H9 (cell line): Measurements from ENCODE around the gene RBM7. TPM values are rescaled to one million over a fixed set of nuclear protein-coding genes. Genes with fewer than 3 reads are reported as not detected.

Experiments
- DNase-seq: peaks from one replicate; pipeline ENCODE4 v3.0.0-alpha.2; 2017
- H2AFZ ChIP-seq: one replicate; pipeline ENCODE4 v1.6.1; 2013; ENCODE audit warnings: mild to moderate bottlenecking, low read length, control low read depth, moderate library complexity
- H2AK5ac ChIP-seq: 2 replicates; pipeline ENCODE4 v1.6.1; 2013; ENCODE audit warnings: low read length, control low read depth, mixed read lengths; ENCODE audit not compliant: insufficient read length
- H2BK120ac ChIP-seq: one replicate; pipeline ENCODE4 v1.6.1; 2013; ENCODE audit warnings: low read depth, mild to moderate bottlenecking, low read length, control low read depth, inconsistent platforms; ENCODE audit not compliant: poor library complexity, severe bottlenecking
- H2BK12ac ChIP-seq: 2 replicates; pipeline ENCODE4 v1.6.1; 2013; ENCODE audit warnings: low read length, control low read depth, mixed read lengths, low read depth; ENCODE audit not compliant: insufficient read length
- H2BK15ac ChIP-seq: 2 replicates; pipeline ENCODE4 v1.6.1; 2013; ENCODE audit warnings: low read depth, low read length, control low read depth
- H2BK20ac ChIP-seq: one replicate; pipeline ENCODE4 v1.6.1; 2013; ENCODE audit warnings: low read depth, mild to moderate bottlenecking, low read length, control low read depth, inconsistent platforms; ENCODE audit not compliant: poor library complexity, severe bottlenecking
- H2BK5ac ChIP-seq: 2 replicates; pipeline ENCODE4 v1.6.1; 2013; ENCODE audit warnings: low read length, control low read depth, mixed read lengths; ENCODE audit not compliant: insufficient read length
- H3K14ac ChIP-seq: 2 replicates; pipeline ENCODE4 v1.6.1; 2013; ENCODE audit warnings: low read length, control low read depth; ENCODE audit not compliant: insufficient read depth
- H3K18ac ChIP-seq: 2 replicates; pipeline ENCODE4 v1.6.1; 2013; ENCODE audit warnings: low read depth, mild to moderate bottlenecking, mixed read lengths, low read length, control low read depth; ENCODE audit not compliant: insufficient read length
- H3K23ac ChIP-seq: 2 replicates; pipeline ENCODE4 v1.6.1; 2013; ENCODE audit warnings: low read length, control low read depth, mixed read lengths, low read depth; ENCODE audit not compliant: insufficient read length
- H3K23me2 ChIP-seq: 2 replicates; pipeline ENCODE4 v1.6.1; 2013; ENCODE audit warnings: low read depth, mild to moderate bottlenecking, mixed read lengths, low read length, control low read depth; ENCODE audit not compliant: insufficient read length, poor library complexity, severe bottlenecking
- H3K27ac ChIP-seq: 2 replicates; pipeline ENCODE4 v1.5.1; 2013; ENCODE audit warnings: low read length, control low read depth, mixed read lengths, low read depth; ENCODE audit not compliant: insufficient read length
- H3K27me3 ChIP-seq: 2 replicates; pipeline ENCODE4 v1.6.1; 2013; ENCODE audit warnings: low read length, control low read depth, inconsistent platforms; ENCODE audit not compliant: insufficient read depth
- H3K4ac ChIP-seq: 2 replicates; pipeline ENCODE4 v1.6.1; 2013; ENCODE audit warnings: low read depth, mild to moderate bottlenecking, control low read depth, inconsistent platforms, low read length, moderate library complexity
- H3K4me1 ChIP-seq: 2 replicates; pipeline ENCODE4 v1.6.1; 2013; ENCODE audit warnings: low read length, control low read depth, inconsistent platforms; ENCODE audit not compliant: insufficient read depth
- H3K4me2 ChIP-seq: 2 replicates; pipeline ENCODE4 v1.6.1; 2013; ENCODE audit warnings: low read length, control low read depth, mixed read lengths; ENCODE audit not compliant: insufficient read length, insufficient read depth
- H3K56ac ChIP-seq: 2 replicates; pipeline ENCODE4 v1.6.1; 2013; ENCODE audit warnings: low read depth, mild to moderate bottlenecking, mixed read lengths, low read length, control low read depth; ENCODE audit not compliant: insufficient read length
- H3K79me1 ChIP-seq: 2 replicates; pipeline ENCODE4 v1.6.1; 2013; ENCODE audit warnings: low read depth, mild to moderate bottlenecking, moderate library complexity, low read length, control low read depth, inconsistent platforms; ENCODE audit not compliant: insufficient read depth, poor library complexity, severe bottlenecking
- H3K79me2 ChIP-seq: 2 replicates; pipeline ENCODE4 v1.6.1; 2013; ENCODE audit warnings: low read length, control low read depth, inconsistent platforms; ENCODE audit not compliant: insufficient read depth
- H3K9ac ChIP-seq: 2 replicates; pipeline ENCODE4 v1.6.1; 2013; ENCODE audit warnings: low read length, control low read depth, mixed read lengths; ENCODE audit not compliant: insufficient read length; ENCODE audit errors: extremely low read depth
- H3K9me3 ChIP-seq: one replicate; pipeline ENCODE4 v1.6.1; 2013; ENCODE audit warnings: low read depth, low read length, inconsistent platforms; ENCODE audit not compliant: control insufficient read depth
- H3T11ph ChIP-seq: one replicate; pipeline ENCODE4 v1.6.1; 2013; ENCODE audit warnings: mild to moderate bottlenecking, low read length, control low read depth, inconsistent platforms
- H4K20me1 ChIP-seq: one replicate; pipeline ENCODE4 v1.6.1; 2013; ENCODE audit not compliant: control insufficient read depth, insufficient read length, insufficient read depth
- H4K5ac ChIP-seq: 2 replicates; pipeline ENCODE4 v1.6.1; 2013; ENCODE audit warnings: low read depth, mild to moderate bottlenecking, mixed read lengths, low read length, control low read depth; ENCODE audit not compliant: insufficient read length
- H4K8ac ChIP-seq: replicated peaks from 2 replicates; pipeline ENCODE4 v1.6.1; 2013; ENCODE audit warnings: low read length, control low read depth, mixed read lengths, low read depth; ENCODE audit not compliant: insufficient read length
- H4K91ac ChIP-seq: 2 replicates; pipeline ENCODE4 v1.6.1; 2013; ENCODE audit warnings: low read depth, mild to moderate bottlenecking, moderate library complexity, mixed read lengths, low read length, control low read depth; ENCODE audit not compliant: insufficient read length
- H3K27ac Mint-ChIP-seq, 3 experiments: 2 replicates in 2 of 3; 3 replicates in 1 of 3; pipeline ENCODE4 v1.8.0; 2020 to 2021; ENCODE audit warnings: mixed read lengths in 3 of 3, mild to moderate bottlenecking in 1 of 3, moderate library complexity in 1 of 3
- H3K27me3 Mint-ChIP-seq: 2 replicates; pipeline ENCODE4 v1.8.0; 2021; ENCODE audit warnings: low read depth, mild to moderate bottlenecking, moderate library complexity, mixed read lengths
- H3K36me3 Mint-ChIP-seq, 3 experiments: 2 replicates in 2 of 3; 3 replicates in 1 of 3; pipeline ENCODE4 v1.8.0; 2020 to 2021; ENCODE audit warnings: low read depth in 3 of 3, mixed read lengths in 3 of 3; ENCODE audit not compliant: insufficient read depth in 1 of 3
- H3K4me1 Mint-ChIP-seq, 2 experiments: 2 replicates each; pipeline ENCODE4 v1.8.0; 2020; ENCODE audit warnings: mixed read lengths in 2 of 2
- H3K4me3 Mint-ChIP-seq, 2 experiments: 2 replicates in 1 of 2; 3 replicates in 1 of 2; pipeline ENCODE4 v1.8.0; 2020 to 2021; ENCODE audit warnings: mild to moderate bottlenecking in 2 of 2, mixed read lengths in 2 of 2, moderate library complexity in 1 of 2
- H3K9me3 Mint-ChIP-seq, 2 experiments: 2 replicates in 1 of 2; 3 replicates in 1 of 2; pipeline ENCODE4 v1.8.0; 2020; ENCODE audit warnings: mild to moderate bottlenecking in 2 of 2, mixed read lengths in 2 of 2, moderate library complexity in 1 of 2
- CTCF ChIP-seq: fragments of 200-600 bp; sonication (generic); conservative IDR thresholded peaks from 3 replicates; pipeline ENCODE4 v1.8.0; 2021; ENCODE audit warnings: antibody characterized with exemption, mild to moderate bottlenecking
- WGBS: extraction: QIAGEN DNeasy Blood & Tissue Kit; methylation state at CpG from one replicate; pipeline ENCODE4 v1.1.7; 2013; ENCODE audit warnings: missing lambda C conversion rate, low lambda C conversion rate, mixed read lengths; ENCODE audit not compliant: insufficient read length; ENCODE audit errors: extremely low coverage; 5-methylcytosine and 5-hydroxymethylcytosine counted together
- total RNA-seq: library from RNA; stranded (reverse); gene quantifications from 2 replicates; pipeline ENCODE4 v1.2.1, GENCODE V29; 2021

The RBM7 gene
- total RNA-seq, 1 experiment from 2014 or later = 56.4 TPM

DNA sequence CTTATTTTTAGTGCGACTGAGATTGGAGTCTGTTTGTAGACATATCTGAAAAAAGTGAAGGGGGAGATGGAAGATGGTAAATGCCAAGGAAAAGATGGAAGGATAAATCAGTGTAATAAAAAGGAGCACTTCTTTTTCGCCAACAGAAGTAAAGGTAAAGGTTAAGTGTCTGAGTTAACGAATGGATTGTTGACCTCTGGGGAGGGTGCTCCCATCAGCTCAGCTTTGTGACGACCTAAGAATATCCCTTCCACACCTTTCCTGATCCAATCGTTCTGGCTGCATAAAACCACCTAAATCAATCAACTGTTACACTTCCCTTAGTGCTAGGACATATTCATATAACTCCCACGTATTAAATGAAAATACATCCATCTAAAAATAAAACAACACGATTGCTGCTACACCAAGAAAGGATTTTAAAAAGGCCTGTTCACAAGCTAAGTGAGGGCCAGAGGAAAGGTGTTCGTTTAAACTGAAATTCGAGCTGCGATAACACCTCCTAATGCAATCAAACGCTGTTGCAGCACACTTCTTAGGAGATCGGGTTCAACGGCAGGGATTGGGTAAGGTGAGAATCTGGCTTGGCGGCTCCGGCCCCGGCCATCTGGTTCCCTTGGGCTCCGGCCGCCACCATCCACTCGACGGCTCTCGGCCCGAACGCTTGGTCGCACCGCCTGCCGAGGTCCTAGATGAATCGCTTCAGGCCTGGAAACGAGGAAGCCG lies 813 bp upstream of the RBM7 start:
- H2BK12ac ChIP-seq = peak overlapping the region; percentile 27
- Mint-ChIP-seq H3K4me1 (peaks cover 43 to 44% of the 10 kb centered on the region in 2 experiments), H3K4me3 (peak overlapping the region; percentile 94 to 98), H3K27ac (peak overlapping the region; percentile 98 to 100 (median 100)), H3K36me3 (peaks cover 6 to 20% (median 17%) of the 10 kb centered on the region in 3 experiments; a peak in 6 of 7 replicates), H3K9me3 (no peaks in the 10 kb centered on the region), H3K27me3 (no peaks in the 10 kb centered on the region)
- peak overlapping the region; percentile 84 for H3K4me2 ChIP-seq
- H3K27me3 ChIP-seq = no peaks in the 10 kb centered on the region
- no peak overlapping the region for H2AFZ ChIP-seq
- H3K14ac ChIP-seq = peak overlapping the region; percentile 98
- H3T11ph ChIP-seq = peak overlapping the region; percentile 22
- H3K18ac ChIP-seq = peak overlapping the region; percentile 97
- H2BK20ac ChIP-seq = no peak overlapping the region
- H4K20me1 ChIP-seq = no peaks in the 10 kb centered on the region
- H2BK15ac ChIP-seq = no peak overlapping the region
- no peak for TF ChIP-seq CTCF
- H3K4me1 ChIP-seq = no peaks in the 10 kb centered on the region; the same call in 1 of the 2 replicates
- peaks cover 4% of the 10 kb centered on the region for H3K23me2 ChIP-seq
- H4K5ac ChIP-seq = peak overlapping the region; percentile 87
- H4K8ac ChIP-seq = peak overlapping the region; percentile 61
- no peak overlapping the region for H3K23ac ChIP-seq
- peak overlapping the region; percentile 68 for H3K56ac ChIP-seq
- H2BK120ac ChIP-seq = peak overlapping the region; percentile 62
- no peaks in the 10 kb centered on the region for H3K9me3 ChIP-seq
- peaks cover 3% of the 10 kb centered on the region for H3K79me1 ChIP-seq
- peak; percentile 77 for DNase-seq
- peaks cover 16% of the 10 kb centered on the region; the same call in 1 of the 2 replicates for H3K79me2 ChIP-seq
- H4K91ac ChIP-seq = peak overlapping the region; percentile 14
- H2BK5ac ChIP-seq = peak overlapping the region; percentile 97
- H3K9ac ChIP-seq = peak overlapping the region; percentile 97
- no CpG with 5 or more reads among the region's 29 CpGs for WGBS
- H2AK5ac ChIP-seq = no peak overlapping the region
- H3K4ac ChIP-seq = peak overlapping the region; percentile 28; the same call in 1 of the 2 replicates
- H3K27ac ChIP-seq = peak overlapping the region; percentile 92
